Measurements from ENCODE around the gene EXOC5.
"Not testable (repeated sequence)": the region's sequence is repeated elsewhere in the genome, so short reads cannot be mapped to it uniquely, and the experiment has no call there.

Gene EXOC5

GRCh38 chr14:57202672-57203071, 66.0 kb downstream of the EXOC5 start:
- H3K9me3 ChIP-seq (ENCODE audit: control extremely low read depth in 1 of 5, control insufficient read depth in 4 of 5, insufficient read depth in 2 of 5, low read depth in 1 of 5, low read length in 4 of 5); H3K27ac ChIP-seq (ENCODE audit: insufficient read depth in 1 of 2, low read depth in 1 of 2, low read length in 2 of 2, poor library complexity in 1 of 2, severe bottlenecking in 2 of 2); DNase-seq; H3K4me3 ChIP-seq (ENCODE audit: control insufficient read depth in 1 of 7, extremely low read depth in 1 of 7, insufficient read depth in 4 of 7, low read depth in 2 of 7, low read length in 6 of 7); H3K36me3 ChIP-seq (ENCODE audit: control insufficient read depth in 4 of 4, insufficient read depth in 4 of 4, low read length in 3 of 4); H3K27me3 ChIP-seq (replicated peaks in 2 of 5; ENCODE audit: control insufficient read depth in 4 of 5, insufficient read depth in 5 of 5, low read length in 4 of 5); CTCF ChIA-PET; H3K4me1 ChIP-seq (ENCODE audit: control extremely low read depth in 1 of 4, control insufficient read depth in 4 of 4, insufficient read depth in 4 of 4, low read length in 3 of 4): not testable (repeated sequence)
- POLR2A ChIA-PET: interaction anchor here (0.6 kb wide), 1 partner anchor 1605 kb away, joined by 3 read pairs; no protein-coding TSS in a partner anchor

DNA sequence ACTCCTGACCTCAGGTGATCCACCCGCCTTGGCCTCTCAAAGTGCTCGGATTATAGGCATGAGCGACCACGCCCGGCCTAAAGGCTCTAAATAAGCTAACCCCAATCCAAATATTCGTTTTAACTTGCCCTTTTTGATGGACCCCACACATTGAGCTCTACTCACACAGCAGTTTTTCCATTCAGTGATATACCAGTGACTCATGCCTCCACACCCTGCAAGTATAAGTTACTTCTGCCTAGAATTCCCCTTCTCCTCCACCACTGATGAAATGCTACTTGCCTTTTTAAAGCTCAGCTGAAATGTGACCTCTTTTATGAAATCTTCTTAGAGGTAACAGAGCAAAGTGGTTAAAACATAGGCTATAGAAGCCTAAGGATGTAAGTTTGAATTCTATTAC, 68.8 kb downstream of the EXOC5 start:
- Histone ChIP-seq H3K9me3 (ENCODE audit: control extremely low read depth in 1 of 5, control insufficient read depth in 4 of 5, insufficient read depth in 2 of 5, low read depth in 1 of 5, low read length in 4 of 5) (no peaks in the 10 kb centered on the region), H3K4me1 (ENCODE audit: control extremely low read depth in 1 of 4, control insufficient read depth in 4 of 4, insufficient read depth in 4 of 4, low read length in 3 of 4) (no peaks in the 10 kb centered on the region), H3K36me3 (ENCODE audit: control insufficient read depth in 4 of 4, insufficient read depth in 4 of 4, low read length in 3 of 4) (no peaks in the 10 kb centered on the region), H3K27ac (ENCODE audit: insufficient read depth in 1 of 2, low read depth in 1 of 2, low read length in 2 of 2, poor library complexity in 1 of 2, severe bottlenecking in 2 of 2) (no peak overlapping the region), H3K4me3 (ENCODE audit: control insufficient read depth in 1 of 7, extremely low read depth in 1 of 7, insufficient read depth in 4 of 7, low read depth in 2 of 7, low read length in 6 of 7) (no peak overlapping the region), H3K27me3 (replicated peaks in 2 of 5; ENCODE audit: control insufficient read depth in 4 of 5, insufficient read depth in 5 of 5, low read length in 4 of 5) (peaks cover 0 to 4% (median 0%) of the 10 kb centered on the region in 5 experiments)
- ChIA-PET CTCF (interaction anchor here (1.6 kb wide), 1 partner anchor 95 kb away, joined by 5 read pairs; no protein-coding TSS in a partner anchor), POLR2A (no interaction called here)
- WGBS (ENCODE audit: insufficient coverage): 89% methylated on average over 6 of the region's 6 CpGs
- peak in 2 of 3 donors; percentile 2 to 6 for DNase-seq

- ChIA-PET POLR2A (no interaction called here), CTCF (no interaction called here)
- Histone ChIP-seq H3K27ac (ENCODE audit: insufficient read depth in 1 of 2, low read depth in 1 of 2, low read length in 2 of 2, poor library complexity in 1 of 2, severe bottlenecking in 2 of 2) (no peak overlapping the region), H3K4me3 (ENCODE audit: control insufficient read depth in 1 of 7, extremely low read depth in 1 of 7, insufficient read depth in 4 of 7, low read depth in 2 of 7, low read length in 6 of 7) (no peak overlapping the region), H3K36me3 (ENCODE audit: control insufficient read depth in 4 of 4, insufficient read depth in 4 of 4, low read length in 3 of 4) (no peaks in the 10 kb centered on the region), H3K9me3 (ENCODE audit: control extremely low read depth in 1 of 5, control insufficient read depth in 4 of 5, insufficient read depth in 2 of 5, low read depth in 1 of 5, low read length in 4 of 5) (no peaks in the 10 kb centered on the region), H3K27me3 (replicated peaks in 2 of 5; ENCODE audit: control insufficient read depth in 4 of 5, insufficient read depth in 5 of 5, low read length in 4 of 5) (peaks cover 0 to 12% (median 6%) of the 10 kb centered on the region in 5 experiments), H3K4me1 (ENCODE audit: control extremely low read depth in 1 of 4, control insufficient read depth in 4 of 4, insufficient read depth in 4 of 4, low read length in 3 of 4) (no peaks in the 10 kb centered on the region)
- DNase-seq: peak in 2 of 3 donors; percentile 8 to 18
- 100% methylated on average over 6 of the region's 7 CpGs for WGBS (ENCODE audit: insufficient coverage)
These were observed 79.6 kb downstream of the EXOC5 start for GRCh38 chr14:57189070-57189469.

GRCh38 chr14:57182760-57183503, 85.8 kb downstream of the EXOC5 start:
- CTCF ChIA-PET: interaction anchor here (1.1 to 1.5 kb wide), 3 partner anchors 9 to 692 kb away, joined by 3 read pairs; no protein-coding TSS in a partner anchor
- Histone ChIP-seq H3K4me1 (ENCODE audit: control extremely low read depth in 1 of 4, control insufficient read depth in 4 of 4, insufficient read depth in 4 of 4, low read length in 3 of 4) (no peaks in the 10 kb centered on the region), H3K27me3 (replicated peaks in 2 of 5; ENCODE audit: control insufficient read depth in 4 of 5, insufficient read depth in 5 of 5, low read length in 4 of 5) (peaks cover 0 to 13% (median 6%) of the 10 kb centered on the region in 5 experiments), H3K9me3 (ENCODE audit: control extremely low read depth in 1 of 5, control insufficient read depth in 4 of 5, insufficient read depth in 2 of 5, low read depth in 1 of 5, low read length in 4 of 5) (no peaks in the 10 kb centered on the region), H3K4me3 (ENCODE audit: control insufficient read depth in 1 of 7, extremely low read depth in 1 of 7, insufficient read depth in 4 of 7, low read depth in 2 of 7, low read length in 6 of 7) (no peak overlapping the region), H3K27ac (ENCODE audit: insufficient read depth in 1 of 2, low read depth in 1 of 2, low read length in 2 of 2, poor library complexity in 1 of 2, severe bottlenecking in 2 of 2) (no peak overlapping the region), H3K36me3 (ENCODE audit: control insufficient read depth in 4 of 4, insufficient read depth in 4 of 4, low read length in 3 of 4) (no peaks in the 10 kb centered on the region)
- DNase-seq: peak in 2 of 3 donors; percentile 1 to 3
- POLR2A ChIA-PET: no interaction called here
- WGBS (ENCODE audit: insufficient coverage): no CpG with 5 or more reads among the region's 5 CpGs

- ChIA-PET CTCF (no interaction called here), POLR2A (no interaction called here)
- Histone ChIP-seq H3K27ac (ENCODE audit: insufficient read depth in 1 of 2, low read depth in 1 of 2, low read length in 2 of 2, poor library complexity in 1 of 2, severe bottlenecking in 2 of 2) (no peak overlapping the region), H3K36me3 (ENCODE audit: control insufficient read depth in 4 of 4, insufficient read depth in 4 of 4, low read length in 3 of 4) (no peaks in the 10 kb centered on the region), H3K4me1 (ENCODE audit: control extremely low read depth in 1 of 4, control insufficient read depth in 4 of 4, insufficient read depth in 4 of 4, low read length in 3 of 4) (no peaks in the 10 kb centered on the region), H3K27me3 (replicated peaks in 2 of 5; ENCODE audit: control insufficient read depth in 4 of 5, insufficient read depth in 5 of 5, low read length in 4 of 5) (peaks cover 0 to 8% (median 6%) of the 10 kb centered on the region in 5 experiments), H3K4me3 (ENCODE audit: control insufficient read depth in 1 of 7, extremely low read depth in 1 of 7, insufficient read depth in 4 of 7, low read depth in 2 of 7, low read length in 6 of 7) (no peak overlapping the region), H3K9me3 (ENCODE audit: control extremely low read depth in 1 of 5, control insufficient read depth in 4 of 5, insufficient read depth in 2 of 5, low read depth in 1 of 5, low read length in 4 of 5) (no peaks in the 10 kb centered on the region)
- no peak for DNase-seq
- 77% methylated on average over 3 of the region's 4 CpGs for WGBS (ENCODE audit: insufficient coverage)
These were observed 89.4 kb downstream of the EXOC5 start for GRCh38 chr14:57179273-57179672.

DNA sequence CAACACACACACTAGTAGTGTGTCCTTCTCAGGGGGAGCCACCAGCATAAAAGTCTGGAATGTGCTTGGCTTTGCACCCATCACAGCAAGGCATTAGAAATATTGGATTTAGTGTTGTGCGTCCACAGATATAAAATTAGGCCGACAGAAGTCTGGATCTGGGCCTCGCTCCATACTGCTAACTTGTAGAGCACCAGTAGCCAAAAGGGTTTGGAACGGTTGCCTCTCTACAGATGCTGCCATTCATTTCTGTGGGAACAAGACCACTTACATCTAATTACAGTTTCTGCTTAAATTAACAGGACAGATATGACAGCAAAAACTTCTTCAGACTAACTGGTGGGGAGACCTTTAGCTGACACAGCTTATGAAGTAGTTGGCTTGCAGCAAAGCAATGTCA, 94.2 kb downstream of the EXOC5 start:
- Histone ChIP-seq H3K4me1 (ENCODE audit: control extremely low read depth in 1 of 4, control insufficient read depth in 4 of 4, insufficient read depth in 4 of 4, low read length in 3 of 4) (no peaks in the 10 kb centered on the region), H3K36me3 (ENCODE audit: control insufficient read depth in 4 of 4, insufficient read depth in 4 of 4, low read length in 3 of 4) (no peaks in the 10 kb centered on the region), H3K9me3 (ENCODE audit: control extremely low read depth in 1 of 5, control insufficient read depth in 4 of 5, insufficient read depth in 2 of 5, low read depth in 1 of 5, low read length in 4 of 5) (no peaks in the 10 kb centered on the region), H3K27ac (ENCODE audit: insufficient read depth in 1 of 2, low read depth in 1 of 2, low read length in 2 of 2, poor library complexity in 1 of 2, severe bottlenecking in 2 of 2) (no peak overlapping the region), H3K4me3 (ENCODE audit: control insufficient read depth in 1 of 7, extremely low read depth in 1 of 7, insufficient read depth in 4 of 7, low read depth in 2 of 7, low read length in 6 of 7) (no peak overlapping the region), H3K27me3 (replicated peaks in 2 of 5; ENCODE audit: control insufficient read depth in 4 of 5, insufficient read depth in 5 of 5, low read length in 4 of 5) (peaks cover 0 to 4% (median 3%) of the 10 kb centered on the region in 5 experiments)
- no peak for DNase-seq
- whole genome bisulfite sequencing (ENCODE audit: insufficient coverage): 94% methylated on average over 3 of the region's 4 CpGs
- POLR2A ChIA-PET: no interaction called here
- CTCF ChIA-PET: no interaction called here

DNA sequence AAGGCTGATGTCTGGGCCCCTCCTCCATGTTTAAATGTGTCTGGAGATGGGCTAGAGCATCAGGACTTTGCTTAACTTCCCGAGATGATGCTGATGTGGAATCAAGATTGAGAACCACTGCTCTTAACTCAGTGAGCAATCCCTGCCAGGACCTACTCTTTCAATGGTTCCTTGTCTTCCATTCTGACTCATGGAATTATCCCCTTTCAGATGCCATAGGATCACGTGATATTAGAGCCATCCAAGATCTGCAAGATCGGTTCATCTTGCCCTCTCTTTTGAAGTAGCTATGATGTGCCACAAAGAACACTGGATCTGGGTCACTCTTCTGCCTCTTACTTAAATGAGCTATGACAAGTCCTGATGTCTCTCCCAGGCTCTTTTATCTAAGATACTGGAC, 96.8 kb downstream of the EXOC5 start:
- CTCF ChIA-PET: no interaction called here

More for the DNA sequence above, 96.8 kb downstream of the EXOC5 start:
- Histone ChIP-seq H3K4me1 (ENCODE audit: control extremely low read depth in 1 of 4, control insufficient read depth in 4 of 4, insufficient read depth in 4 of 4, low read length in 3 of 4) (no peaks in the 10 kb centered on the region), H3K27ac (ENCODE audit: insufficient read depth in 1 of 2, low read depth in 1 of 2, low read length in 2 of 2, poor library complexity in 1 of 2, severe bottlenecking in 2 of 2) (no peak overlapping the region), H3K36me3 (ENCODE audit: control insufficient read depth in 4 of 4, insufficient read depth in 4 of 4, low read length in 3 of 4) (no peaks in the 10 kb centered on the region), H3K27me3 (replicated peaks in 2 of 5; ENCODE audit: control insufficient read depth in 4 of 5, insufficient read depth in 5 of 5, low read length in 4 of 5) (peaks cover 0 to 4% (median 0%) of the 10 kb centered on the region in 5 experiments), H3K4me3 (ENCODE audit: control insufficient read depth in 1 of 7, extremely low read depth in 1 of 7, insufficient read depth in 4 of 7, low read depth in 2 of 7, low read length in 6 of 7) (no peak overlapping the region), H3K9me3 (ENCODE audit: control extremely low read depth in 1 of 5, control insufficient read depth in 4 of 5, insufficient read depth in 2 of 5, low read depth in 1 of 5, low read length in 4 of 5) (no peaks in the 10 kb centered on the region)
- 90% methylated on average over 3 of the region's 3 CpGs for WGBS (ENCODE audit: insufficient coverage)
- DNase-seq: no peak
- POLR2A ChIA-PET: no interaction called here
